Tibial nerve (tissue), 4 donors: ENCODE measurements around the gene SLC4A7. TPM values are rescaled to one million over a fixed set of nuclear protein-coding genes. Genes with fewer than 3 reads are reported as not detected.

Source experiments
- DNase-seq, 2 donors: peaks; one replicate each; pipeline ENCODE4 v3.0.0-alpha.2; 2019; ENCODE audit warnings: low spot score in 2 of 2
- H3K27ac ChIP-seq, 4 donors: fragments of 200-600 bp; sonication (generic) in 3 of 4; one replicate each; pipeline ENCODE4 v1.5.1; 2017 to 2019; ENCODE audit warnings: mild to moderate bottlenecking in 1 of 4
- H3K27me3 ChIP-seq, 2 donors: fragments of 200-600 bp; sonication (generic) in 1 of 2; one replicate each; pipeline versions ENCODE4 v1.5.1 to v1.6.0; 2017 to 2019
- H3K36me3 ChIP-seq, 3 donors: fragments of 200-600 bp; sonication (generic); one replicate each; pipeline ENCODE4 v1.5.1; 2018 to 2019
- H3K4me1 ChIP-seq, 4 donors: fragments of 200-600 bp; sonication (generic) in 3 of 4; one replicate each; pipeline ENCODE4 v1.5.1; 2017 to 2019
- H3K4me3 ChIP-seq, 4 donors: fragments of 200-600 bp; sonication (generic) in 3 of 4; one replicate each; pipeline ENCODE4 v1.5.1; 2017 to 2019; ENCODE audit warnings: mild to moderate bottlenecking in 1 of 4, moderate library complexity in 1 of 4
- H3K9me3 ChIP-seq, 4 donors: fragments of 200-600 bp; sonication (generic) in 3 of 4; one replicate each; pipeline ENCODE4 v1.5.1; 2017 to 2019
- CTCF ChIP-seq, 5 experiments: fragments of 200-600 bp in 3 of 5; fragments of 450-650 bp in 2 of 5; sonication (generic) in 3 of 5; IDR thresholded peaks; one replicate each; pipeline ENCODE4 v1.5.1; 2016 to 2019; ENCODE audit warnings: antibody characterized with exemption in 5 of 5, mild to moderate bottlenecking in 3 of 5, moderate library complexity in 2 of 5
- EP300 ChIP-seq, 2 donors: sonication (generic); formaldehyde crosslinking; IDR thresholded peaks; one replicate each; pipeline ENCODE4 v1.6.1; 2017; ENCODE audit warnings: antibody characterized with exemption in 2 of 2, mild to moderate bottlenecking in 1 of 2
- POLR2A ChIP-seq, 2 donors: fragments of 450-650 bp; IDR thresholded peaks; one replicate each; pipeline ENCODE4 v1.6.1; 2017; ENCODE audit warnings: antibody characterized with exemption in 2 of 2, mild to moderate bottlenecking in 2 of 2, moderate library complexity in 2 of 2
- WGBS, 2 donors: methylation state at CpG; one replicate each; pipeline ENCODE4 v1.1.5; 2018; 5-methylcytosine and 5-hydroxymethylcytosine counted together
- total RNA-seq, 4 donors: library from RNA; depleted of rRNA; stranded (reverse); fragments of >200 nt; gene quantifications; one replicate each; pipeline ENCODE4 v1.1.0, GENCODE V29; 2016

Gene SLC4A7
- total RNA-seq, 4 donors from 2014 or later: 29.9 to 44.7 (median 40.3) TPM

DNA sequence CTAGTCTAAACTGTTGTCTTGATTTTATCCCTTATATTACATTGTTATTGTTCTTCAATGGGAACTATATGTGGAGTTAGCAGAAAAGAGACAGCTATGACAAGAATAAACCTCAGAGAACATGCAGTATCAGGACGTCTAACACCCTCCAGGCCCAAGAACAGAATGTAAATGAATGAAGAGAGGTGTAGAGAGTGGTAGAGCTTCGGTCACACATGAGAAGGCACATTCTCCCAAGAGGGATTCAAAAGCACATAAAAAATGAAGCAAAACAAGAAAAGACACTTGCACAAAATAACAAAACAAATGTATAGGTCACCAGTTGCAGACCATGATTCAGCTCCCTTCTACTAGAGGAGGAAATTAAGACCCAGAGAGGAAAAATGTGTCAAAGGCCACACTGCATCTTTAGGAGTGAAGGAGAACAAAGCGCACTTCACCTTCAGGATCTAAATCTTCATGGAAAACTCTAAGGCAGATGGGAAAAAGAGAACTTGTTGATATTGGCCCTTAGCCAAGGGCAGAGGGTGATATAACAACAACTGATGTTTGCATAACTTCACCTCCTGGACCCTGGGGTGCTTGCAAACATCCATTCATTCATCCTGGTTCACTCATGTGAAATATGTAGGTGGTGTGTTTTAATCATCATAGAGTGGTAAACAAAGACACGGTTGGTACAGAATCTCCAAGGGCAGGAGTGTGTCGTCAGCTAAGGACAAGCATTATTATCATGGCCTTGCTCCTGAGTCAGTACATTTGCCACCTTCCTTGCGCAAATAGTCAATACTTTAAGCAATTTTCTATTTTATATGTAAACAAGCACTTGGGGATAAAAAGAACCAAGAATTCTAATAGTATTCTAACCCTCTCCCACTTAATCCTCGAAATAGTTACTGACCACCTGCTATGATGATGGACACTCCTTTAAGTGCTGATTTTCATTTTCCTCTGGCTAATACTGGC, 123.8 kb downstream of the SLC4A7 start:
- Histone ChIP-seq H3K27ac (no peak overlapping the region), H3K36me3 (no peaks in the 10 kb centered on the region), H3K4me1 (peaks cover 0 to 12% (median 2%) of the 10 kb centered on the region in 4 donors), H3K9me3 (no peaks in the 10 kb centered on the region), H3K27me3 (no peaks in the 10 kb centered on the region), H3K4me3 (no peak overlapping the region)
- WGBS, 2 donors: 59% methylated on average over 7 of the region's 7 CpGs
- no peak for TF ChIP-seq CTCF (IDR thresholded peaks at IDR 0.05)
- no peak for DNase-seq

DNA sequence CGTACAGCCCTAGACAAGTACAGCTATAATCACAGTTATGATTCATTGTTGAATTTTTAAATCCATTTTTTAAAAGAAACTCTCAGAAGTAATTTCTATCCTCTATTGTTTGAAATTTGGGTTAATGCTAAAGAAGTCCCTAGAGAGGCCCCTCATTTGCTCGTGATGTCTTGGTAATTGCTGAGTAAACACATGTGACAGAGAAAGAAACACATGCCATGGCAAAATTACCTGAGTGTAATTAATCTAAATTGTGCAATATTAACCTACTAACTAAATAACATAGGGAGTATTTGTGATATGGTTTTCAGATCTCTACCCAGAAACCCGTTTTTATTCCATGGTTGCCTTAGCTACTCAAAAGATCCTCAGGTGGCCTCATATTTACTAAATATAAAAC, 125.8 kb downstream of the SLC4A7 start:
- H3K4me3 ChIP-seq: no peak overlapping the region
- no peaks in the 10 kb centered on the region for H3K36me3 ChIP-seq
- H3K9me3 ChIP-seq: no peaks in the 10 kb centered on the region
- no peaks in the 10 kb centered on the region for H3K27me3 ChIP-seq
- H3K4me1 ChIP-seq: peaks cover 0 to 12% (median 2%) of the 10 kb centered on the region in 4 donors
- 75 to 81% methylated on average over 3 of the region's 3 CpGs for WGBS, 2 donors
- TF ChIP-seq POLR2A (IDR thresholded peaks at IDR 0.05): no peak
- no peak for TF ChIP-seq CTCF (IDR thresholded peaks at IDR 0.05)
- TF ChIP-seq EP300 (IDR thresholded peaks at IDR 0.05): no peak
- no peak overlapping the region for H3K27ac ChIP-seq
- no peak for DNase-seq

GRCh38 chr3:27357665-27358258, 126.4 kb downstream of the SLC4A7 start:
- peak in 1 of 2 donors; percentile 51 for DNase-seq
- 44 to 48% methylated on average over 1 of the region's 1 CpG for WGBS, 2 donors
- Histone ChIP-seq H3K36me3 (no peaks in the 10 kb centered on the region), H3K27ac (no peak overlapping the region), H3K27me3 (no peaks in the 10 kb centered on the region), H3K4me3 (no peak overlapping the region), H3K4me1 (peaks cover 0 to 12% (median 2%) of the 10 kb centered on the region in 4 donors), H3K9me3 (no peaks in the 10 kb centered on the region)
- peak; percentile 36 to 54 (median 43) for TF ChIP-seq CTCF (IDR thresholded peaks at IDR 0.05)
- TF ChIP-seq POLR2A (IDR thresholded peaks at IDR 0.05): no peak
- no peak for TF ChIP-seq EP300 (IDR thresholded peaks at IDR 0.05)

DNA sequence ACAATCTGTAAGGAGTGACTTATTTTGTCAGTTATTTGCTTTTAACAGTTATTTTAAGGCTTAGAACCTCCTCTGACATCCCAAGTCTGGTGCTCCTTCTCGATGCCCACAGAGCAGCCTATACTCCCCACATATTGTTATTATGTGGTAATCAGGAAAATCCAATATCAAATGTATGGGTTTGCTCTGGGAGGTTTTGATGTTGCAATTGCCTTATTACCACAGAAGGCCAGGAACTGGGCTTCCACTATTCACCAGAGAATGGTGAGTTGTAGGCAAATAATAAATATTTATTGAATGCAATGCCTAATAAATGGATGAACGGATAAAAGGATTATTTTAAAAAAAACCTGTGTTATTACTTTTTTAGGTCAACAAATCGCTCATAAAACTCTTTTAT, 127.2 kb downstream of the SLC4A7 start:
- TF ChIP-seq CTCF (IDR thresholded peaks at IDR 0.05) (no peak), POLR2A (IDR thresholded peaks at IDR 0.05) (no peak), EP300 (IDR thresholded peaks at IDR 0.05) (no peak)
- no peak for DNase-seq
- no peaks in the 10 kb centered on the region for H3K27me3 ChIP-seq
- H3K4me1 ChIP-seq: peaks cover 0 to 12% (median 2%) of the 10 kb centered on the region in 4 donors
- 79 to 81% methylated on average over 3 of the region's 3 CpGs for WGBS, 2 donors
- H3K27ac ChIP-seq: no peak overlapping the region
- H3K36me3 ChIP-seq: no peaks in the 10 kb centered on the region
- H3K4me3 ChIP-seq: no peak overlapping the region
- no peaks in the 10 kb centered on the region for H3K9me3 ChIP-seq
